Gastroesophageal sphincter (tissue), 3 donors: ENCODE data around the gene USP44.

ENCODE experiments used
- EP300 ChIP-seq: sonication (generic); formaldehyde crosslinking; IDR thresholded peaks from one replicate; pipeline ENCODE4 v1.6.1; 2017; ENCODE audit warnings: antibody characterized with exemption, mild to moderate bottlenecking
- POLR2A ChIP-seq, 2 donors: fragments of 450-650 bp; IDR thresholded peaks; one replicate each; pipeline ENCODE4 v1.6.1; 2017; ENCODE audit warnings: antibody characterized with exemption in 2 of 2, mild to moderate bottlenecking in 2 of 2, moderate library complexity in 1 of 2
- POLR2AphosphoS5 ChIP-seq: sonication (generic); formaldehyde crosslinking; IDR thresholded peaks from one replicate; pipeline ENCODE4 v1.6.1; 2017; ENCODE audit warnings: antibody characterized with exemption
- TF ChIP-seq, protein P1 (sequence below), 4 experiments: fragments of 200-600 bp in 2 of 4; fragments of 450-650 bp in 2 of 4; sonication (generic) in 1 of 4; IDR thresholded peaks; one replicate each; pipeline ENCODE4 v1.5.1; 2017 to 2019; ENCODE audit warnings: antibody characterized with exemption in 4 of 4, mild to moderate bottlenecking in 2 of 4, moderate library complexity in 2 of 4

- TF ChIP-seq, protein P1, sequence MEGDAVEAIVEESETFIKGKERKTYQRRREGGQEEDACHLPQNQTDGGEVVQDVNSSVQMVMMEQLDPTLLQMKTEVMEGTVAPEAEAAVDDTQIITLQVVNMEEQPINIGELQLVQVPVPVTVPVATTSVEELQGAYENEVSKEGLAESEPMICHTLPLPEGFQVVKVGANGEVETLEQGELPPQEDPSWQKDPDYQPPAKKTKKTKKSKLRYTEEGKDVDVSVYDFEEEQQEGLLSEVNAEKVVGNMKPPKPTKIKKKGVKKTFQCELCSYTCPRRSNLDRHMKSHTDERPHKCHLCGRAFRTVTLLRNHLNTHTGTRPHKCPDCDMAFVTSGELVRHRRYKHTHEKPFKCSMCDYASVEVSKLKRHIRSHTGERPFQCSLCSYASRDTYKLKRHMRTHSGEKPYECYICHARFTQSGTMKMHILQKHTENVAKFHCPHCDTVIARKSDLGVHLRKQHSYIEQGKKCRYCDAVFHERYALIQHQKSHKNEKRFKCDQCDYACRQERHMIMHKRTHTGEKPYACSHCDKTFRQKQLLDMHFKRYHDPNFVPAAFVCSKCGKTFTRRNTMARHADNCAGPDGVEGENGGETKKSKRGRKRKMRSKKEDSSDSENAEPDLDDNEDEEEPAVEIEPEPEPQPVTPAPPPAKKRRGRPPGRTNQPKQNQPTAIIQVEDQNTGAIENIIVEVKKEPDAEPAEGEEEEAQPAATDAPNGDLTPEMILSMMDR (IDR thresholded peaks at IDR 0.05), result no peak
- TF ChIP-seq EP300 (no peak), POLR2A (IDR thresholded peaks at IDR 0.05) (no peak), POLR2AphosphoS5 (no peak)
These were observed 70.2 kb downstream of the USP44 start for GRCh38 chr12:95481072-95481471.
